ENCODE data around the gene OR8G1.
"Not testable (repeated sequence)": the region's sequence is repeated elsewhere in the genome, so short reads cannot be mapped to it uniquely, and the experiment has no call there.

OR8G1 gene

GRCh38 chr11:124240621-124241397 is at the start of gene OR8G1:
Gene OR8G1 (plus strand): TSS chr11:124241095. CDS start chr11:124249676, 8,581 bp downstream.
- no peak for DNase-seq

DNA sequence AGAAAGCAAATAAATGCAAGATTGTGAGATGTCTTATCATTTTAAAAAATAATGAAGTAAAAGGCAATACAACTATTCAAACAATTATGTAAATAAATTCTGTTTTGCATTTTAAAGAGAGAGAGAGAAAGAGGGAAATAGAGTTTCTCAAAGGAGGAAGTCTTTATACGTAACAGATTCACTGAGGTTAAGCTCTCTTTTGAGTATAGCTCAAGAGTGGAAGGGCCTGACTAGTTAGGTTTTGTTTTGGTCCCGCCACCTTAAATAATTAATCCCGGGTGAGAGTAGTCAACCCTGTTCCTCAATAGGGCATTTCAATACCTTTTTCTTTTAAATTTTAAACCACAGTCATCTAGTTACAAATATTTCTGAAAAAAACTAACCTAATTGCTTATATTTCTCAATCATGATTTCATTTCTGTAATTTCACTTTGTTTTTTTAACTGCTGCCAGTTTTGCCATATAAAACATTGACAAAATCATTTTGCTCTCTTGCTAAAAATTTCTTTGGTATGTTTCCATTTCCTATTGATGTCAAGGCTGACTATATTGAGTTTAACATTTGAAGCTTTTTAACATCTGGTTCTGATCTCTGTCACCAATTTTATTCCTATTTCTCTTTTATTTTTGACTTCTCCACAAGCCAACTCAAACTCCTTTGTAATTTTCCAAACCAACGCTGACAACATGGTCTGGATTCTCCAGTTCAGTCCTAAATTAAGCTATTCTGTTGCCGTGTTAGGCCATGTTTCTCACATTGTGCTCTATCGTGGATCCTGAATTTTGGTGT is 47.5 kb upstream of the OR8G1 start:
- DNase-seq: no peak

GRCh38 chr11:124194293-124195188 is 46.4 kb upstream of the OR8G1 start:
- DNase-seq: no peak

- DNase-seq: peak; percentile 14
Measured at GRCh38 chr11:124195189-124195734, 45.6 kb upstream of the OR8G1 start.

GRCh38 chr11:124197999-124198398 is 42.9 kb upstream of the OR8G1 start:
- DNase-seq: no peak

DNA sequence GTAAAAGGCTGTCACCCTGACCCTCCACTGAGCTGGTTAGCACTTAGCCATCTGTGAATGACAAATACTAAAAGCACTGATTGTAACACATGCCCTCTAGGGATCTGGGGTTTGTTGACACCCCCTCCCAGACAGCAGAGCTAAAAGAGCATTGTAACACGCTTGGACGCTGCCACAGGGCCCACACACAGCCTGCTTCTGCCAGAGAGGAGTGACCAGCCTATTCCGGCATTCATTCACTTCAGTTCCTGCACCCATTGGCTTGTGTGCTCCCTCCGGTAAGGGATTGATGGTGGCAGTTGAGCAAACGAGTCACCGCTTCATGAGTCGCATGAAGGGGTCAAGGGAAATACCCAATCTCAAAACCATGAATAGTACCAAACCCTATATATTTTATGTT is 42.0 kb upstream of the OR8G1 start:
- no peak for DNase-seq

- DNase-seq: no peak
Measured at GRCh38 chr11:124199702-124200101, 41.2 kb upstream of the OR8G1 start.

GRCh38 chr11:124200671-124201070 is 40.2 kb upstream of the OR8G1 start:
- no peak for DNase-seq

GRCh38 chr11:124202951-124203350 is 37.9 kb upstream of the OR8G1 start:
- no peak for DNase-seq

DNA sequence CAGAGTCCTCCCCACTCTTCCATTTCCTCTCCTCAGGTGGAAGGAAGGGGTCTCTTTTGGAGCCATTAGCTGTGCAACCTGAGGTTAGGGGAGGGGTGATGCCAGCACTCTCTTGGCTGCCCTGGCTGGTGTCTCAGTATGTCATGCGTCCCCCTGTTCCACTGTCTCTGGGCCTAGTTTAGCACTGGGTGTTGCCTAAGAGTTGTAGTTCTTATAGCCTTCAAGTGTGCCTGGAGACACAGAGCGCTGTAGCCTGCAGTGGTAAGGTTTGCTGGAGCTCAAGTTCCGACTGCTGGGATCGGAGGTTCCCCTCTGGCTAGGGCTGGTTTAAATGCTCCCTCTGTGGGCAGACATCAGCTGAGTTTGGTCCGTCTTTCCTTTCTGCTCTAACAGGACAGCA is 36.9 kb upstream of the OR8G1 start:
- DNase-seq: no peak

- no peak for DNase-seq
Measured at GRCh38 chr11:124207102-124207792, 33.6 kb upstream of the OR8G1 start.

DNA sequence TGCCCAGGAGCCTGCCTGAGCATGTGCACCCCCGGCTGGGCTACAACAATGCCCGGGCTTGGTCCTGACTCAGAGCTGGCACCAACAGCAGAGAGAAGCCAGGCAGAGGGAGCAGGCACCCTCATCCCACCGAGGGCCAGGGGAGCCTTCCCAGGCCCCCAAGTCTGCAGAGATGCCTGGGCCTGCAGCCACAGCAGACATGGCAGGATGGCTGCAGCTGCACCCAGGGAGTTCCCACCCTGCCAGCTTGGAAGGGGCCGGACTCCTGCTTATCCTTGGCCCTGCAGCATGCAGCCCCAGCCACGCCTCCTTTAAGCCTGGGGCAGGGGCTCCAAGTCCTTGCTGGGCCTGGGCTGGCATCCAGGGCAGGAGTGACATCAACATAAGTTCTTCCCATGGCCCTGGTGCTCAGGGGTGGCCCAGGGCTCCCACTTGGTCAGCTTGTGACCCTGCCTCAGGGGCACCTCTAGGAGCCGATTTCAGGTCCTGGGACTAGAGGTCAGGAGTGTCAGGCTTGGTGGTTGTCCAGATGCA is 31.0 kb upstream of the OR8G1 start:
- no peak for DNase-seq

DNA sequence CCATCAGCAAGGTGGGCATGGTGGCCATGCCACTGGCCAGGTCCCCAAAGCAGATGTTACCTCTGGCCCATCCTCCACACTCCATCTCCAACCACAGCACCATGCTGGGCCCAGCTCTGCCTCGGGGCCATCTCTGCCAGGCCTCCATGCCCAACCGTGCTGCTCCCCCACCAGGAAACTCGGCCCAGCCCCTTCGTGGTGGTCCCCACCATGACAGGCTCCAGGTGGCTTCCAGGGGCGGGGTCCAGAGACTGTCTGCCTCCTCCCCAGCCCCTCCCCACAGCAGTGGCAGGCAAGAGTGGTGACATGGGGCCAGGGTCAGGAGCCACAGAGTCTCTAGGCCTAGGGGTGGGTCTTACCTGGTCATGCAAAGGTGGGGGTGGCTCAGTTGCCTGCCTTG is 30.5 kb upstream of the OR8G1 start:
- DNase-seq: no peak

- DNase-seq: no peak
Measured at GRCh38 chr11:124211321-124211720, 29.6 kb upstream of the OR8G1 start.

GRCh38 chr11:124214027-124214426 is 26.9 kb upstream of the OR8G1 start:
- no peak for DNase-seq

DNA sequence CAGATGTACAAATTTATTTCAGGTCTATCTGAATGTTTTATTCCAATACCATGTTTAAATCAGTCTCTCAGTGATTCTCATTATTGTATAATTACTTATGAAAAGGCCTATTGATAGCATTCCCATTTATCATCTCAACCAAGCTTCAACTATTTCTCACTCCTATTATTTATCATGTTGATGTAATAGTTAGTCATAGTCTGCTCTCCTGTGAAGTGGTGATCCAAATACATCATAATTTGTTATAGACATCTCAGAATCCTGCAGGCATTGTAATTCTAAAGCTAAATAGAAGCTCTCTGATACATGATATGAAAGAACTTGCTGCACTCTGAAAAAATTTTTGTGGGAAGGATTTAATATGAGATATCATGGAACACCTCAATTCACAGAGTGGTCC is 21.8 kb upstream of the OR8G1 start:
- no peak for DNase-seq

GRCh38 chr11:124222407-124222806 is 18.5 kb upstream of the OR8G1 start:
- DNase-seq: no peak

GRCh38 chr11:124224618-124225423 is 16.1 kb upstream of the OR8G1 start:
- DNase-seq: not testable (repeated sequence)

GRCh38 chr11:124225471-124225870 is 15.4 kb upstream of the OR8G1 start:
- no peak for DNase-seq

GRCh38 chr11:124233376-124233775 is 7.5 kb upstream of the OR8G1 start:
- no peak for DNase-seq

DNA sequence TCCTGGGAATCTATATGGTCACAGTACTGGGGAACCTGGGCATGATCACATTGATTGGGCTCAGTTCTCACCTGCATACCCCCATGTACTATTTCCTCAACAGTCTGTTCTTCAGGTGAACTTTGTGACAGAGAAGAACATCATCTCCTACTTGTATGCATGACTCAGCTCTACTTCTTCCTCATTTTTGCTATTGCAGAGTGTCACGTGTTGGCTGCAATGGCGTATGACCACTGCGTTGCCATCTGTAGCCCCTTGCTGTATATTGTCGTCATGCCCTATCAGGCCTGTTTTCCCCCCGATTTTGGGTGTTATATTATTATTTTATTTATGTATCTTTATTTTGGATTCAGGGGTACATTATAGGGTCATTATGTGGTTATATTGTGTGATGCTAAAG is 2.4 kb upstream of the OR8G1 start:
- no peak for DNase-seq

Measured in NCI-H2081 treated with DMSO at 0.1 percent for 48 hours (cell line).